Caco-2 (cell line): ENCODE data around the gene SLIT3. TPM values are rescaled to one million over a fixed set of nuclear protein-coding genes. Genes with fewer than 3 reads are reported as not detected.

Experiments
- BruUV-seq: library from RNA; stranded (reverse); fragments of 400-500 nt; replicated peaks from 2 replicates; lab custom pipeline; 2021; lab: Mats Ljungman, UMichigan
- CTCF ChIA-PET: fragments of 300-600 bp; sonication (Branson Sonifier 250); formaldehyde crosslinking; loops from one replicate; lab custom pipeline; 2022; ENCODE audit warnings: antibody characterized with exemption; lab: Charles Lee
- POLR2A ChIA-PET: fragments of 300-600 bp; sonication (Branson Sonifier 250); formaldehyde crosslinking; loops from one replicate; lab custom pipeline; 2022; ENCODE audit warnings: antibody characterized with exemption; lab: Charles Lee
- DNase-seq, 2 experiments: peaks; one replicate each; pipeline versions ENCODE4 v3.0.0 to v3.0.0-alpha.2; 2020 to 2022
- H3K27me3 ChIP-seq: replicated peaks from 2 replicates; pipeline ENCODE4 v1.6.0; 2011; ENCODE audit warnings: low read length; ENCODE audit not compliant: control insufficient read depth, insufficient read depth
- H3K36me3 ChIP-seq: 2 replicates; pipeline ENCODE4 v1.5.1; 2011; ENCODE audit warnings: low read length; ENCODE audit not compliant: control insufficient read depth, insufficient read depth
- H3K4me1 ChIP-seq: fragments of 250-450 bp; sonication (Bioruptor Pico); 2 replicates; pipeline ENCODE4 v1.5.1; 2020; ENCODE audit warnings: mild to moderate bottlenecking
- H3K4me3 ChIP-seq: 2 replicates; pipeline ENCODE4 v1.5.1; 2011; ENCODE audit warnings: low read depth, mild to moderate bottlenecking, control low read depth, low read length
- H3K9me3 ChIP-seq: fragments of 250-450 bp; sonication (Bioruptor Pico); 2 replicates; pipeline ENCODE4 v1.5.1; 2020; ENCODE audit warnings: mild to moderate bottlenecking, moderate library complexity
- H3K27ac Mint-ChIP-seq: one replicate; pipeline ENCODE4 v1.8.0; 2022; ENCODE audit warnings: mixed read lengths; ENCODE audit not compliant: unreplicated experiment
- H3K27me3 Mint-ChIP-seq: one replicate; pipeline ENCODE4 v1.8.0; 2022; ENCODE audit warnings: mixed read lengths; ENCODE audit not compliant: insufficient read depth, unreplicated experiment
- H3K36me3 Mint-ChIP-seq: one replicate; pipeline ENCODE4 v1.8.0; 2022; ENCODE audit warnings: mild to moderate bottlenecking, mixed read lengths; ENCODE audit not compliant: insufficient read depth, unreplicated experiment
- H3K4me1 Mint-ChIP-seq: one replicate; pipeline ENCODE4 v1.8.0; 2022; ENCODE audit warnings: low read depth, mixed read lengths; ENCODE audit not compliant: unreplicated experiment
- H3K4me3 Mint-ChIP-seq: one replicate; pipeline ENCODE4 v1.8.0; 2022; ENCODE audit warnings: mild to moderate bottlenecking, moderate library complexity, mixed read lengths; ENCODE audit not compliant: unreplicated experiment
- H3K9me3 Mint-ChIP-seq: one replicate; pipeline ENCODE4 v1.8.0; 2022; ENCODE audit warnings: mixed read lengths; ENCODE audit not compliant: unreplicated experiment
- CTCF ChIP-seq, 2 experiments: fragments of 200-600 bp in 1 of 2; IDR thresholded peaks; 1 replicate in 1 of 2; 2 replicates in 1 of 2; pipeline versions ENCODE4 v1.5.1 to v1.8.0; 2011 to 2022; ENCODE audit warnings: antibody characterized with exemption in 1 of 2, control low read depth in 1 of 2, inconsistent platforms in 1 of 2, low read depth in 1 of 2, low read length in 1 of 2, mild to moderate bottlenecking in 1 of 2, moderate library complexity in 1 of 2; ENCODE audit not compliant: insufficient read depth in 1 of 2, severe bottlenecking in 1 of 2, unreplicated experiment in 1 of 2
- intact Hi-C: fragments of 100-400 bp; cut with micrococcal nuclease; formaldehyde crosslinking; loops from one replicate; pipeline ENCODE4 v1.10.0; 2022; ENCODE audit not compliant: unreplicated experiment
- total RNA-seq: library from RNA; stranded (reverse); gene quantifications from 2 replicates; pipeline ENCODE4 v1.2.3, GENCODE V29; 2022

The SLIT3 gene
- total RNA-seq, 1 experiment from 2014 or later = 2.1 TPM

GRCh38 chr5:168723037-168723436 is 577.9 kb downstream of the SLIT3 start:
- DNase-seq = no peak
- Mint-ChIP-seq H3K9me3 (no peaks in the 10 kb centered on the region), H3K4me1 (no peaks in the 10 kb centered on the region), H3K27me3 (no peaks in the 10 kb centered on the region), H3K27ac (no peak overlapping the region), H3K36me3 (no peaks in the 10 kb centered on the region), H3K4me3 (no peak overlapping the region)
- ChIA-PET CTCF (no interaction called here), POLR2A (no interaction called here)
- Histone ChIP-seq H3K27me3 (no peaks in the 10 kb centered on the region), H3K4me1 (no peaks in the 10 kb centered on the region), H3K4me3 (no peak overlapping the region), H3K9me3 (no peaks in the 10 kb centered on the region; the same call in 1 of the 2 replicates), H3K36me3 (no peaks in the 10 kb centered on the region)
- intact Hi-C loops = no loop called here
- no TSS peak for BruUV-seq
- TF ChIP-seq CTCF (IDR thresholded peaks at IDR 0.05; ENCODE audit: insufficient read depth in 1 of 2, low read depth in 1 of 2, low read length in 1 of 2, severe bottlenecking in 1 of 2, unreplicated experiment in 1 of 2) = no peak

GRCh38 chr5:168721966-168722365 is 579.0 kb downstream of the SLIT3 start:
- no peaks in the 10 kb centered on the region for H3K4me1 ChIP-seq
- POLR2A ChIA-PET = no interaction called here
- Mint-ChIP-seq H3K4me1 (no peaks in the 10 kb centered on the region), H3K36me3 (no peaks in the 10 kb centered on the region), H3K4me3 (no peak overlapping the region), H3K9me3 (no peaks in the 10 kb centered on the region), H3K27me3 (no peaks in the 10 kb centered on the region), H3K27ac (no peak overlapping the region)
- intact Hi-C loops = no loop called here
- no peaks in the 10 kb centered on the region for H3K36me3 ChIP-seq
- BruUV-seq = no TSS peak
- CTCF ChIA-PET = no interaction called here
- H3K27me3 ChIP-seq = no peaks in the 10 kb centered on the region
- H3K9me3 ChIP-seq = no peaks in the 10 kb centered on the region; the same call in 1 of the 2 replicates
- no peak for DNase-seq
- no peak overlapping the region for H3K4me3 ChIP-seq
- no peak for TF ChIP-seq CTCF (IDR thresholded peaks at IDR 0.05; ENCODE audit: insufficient read depth in 1 of 2, low read depth in 1 of 2, low read length in 1 of 2, severe bottlenecking in 1 of 2, unreplicated experiment in 1 of 2)

GRCh38 chr5:168721002-168721753 is 579.8 kb downstream of the SLIT3 start:
- no peak overlapping the region for H3K4me3 Mint-ChIP-seq
- CTCF ChIA-PET = no interaction called here
- Histone ChIP-seq H3K9me3 (no peaks in the 10 kb centered on the region; the same call in 1 of the 2 replicates), H3K36me3 (no peaks in the 10 kb centered on the region), H3K4me1 (no peaks in the 10 kb centered on the region), H3K4me3 (no peak overlapping the region), H3K27me3 (no peaks in the 10 kb centered on the region)
- no peaks in the 10 kb centered on the region for H3K27me3 Mint-ChIP-seq
- BruUV-seq = no TSS peak
- POLR2A ChIA-PET = no interaction called here
- no peak overlapping the region for H3K27ac Mint-ChIP-seq
- intact Hi-C loops = no loop called here
- TF ChIP-seq CTCF (IDR thresholded peaks at IDR 0.05; ENCODE audit: insufficient read depth in 1 of 2, low read depth in 1 of 2, low read length in 1 of 2, severe bottlenecking in 1 of 2, unreplicated experiment in 1 of 2) = no peak
- H3K4me1 Mint-ChIP-seq = no peaks in the 10 kb centered on the region
- no peaks in the 10 kb centered on the region for H3K36me3 Mint-ChIP-seq
- H3K9me3 Mint-ChIP-seq = no peaks in the 10 kb centered on the region
- DNase-seq = no peak
